OCI-LY7 (cell line): ENCODE measurements around the gene PRSS2.

ENCODE experiments used
- EZH2phosphoT487 ChIP-seq: fragments of 200-600 bp; sonication (generic); IDR thresholded peaks from 2 replicates; pipeline ENCODE4 v1.6.1; 2018; ENCODE audit warnings: low read depth, borderline replicate concordance, mild to moderate bottlenecking, mixed run types, antibody characterized with exemption, low read length, moderate library complexity, mixed read lengths
- TF ChIP-seq, protein P1 (sequence below): fragments of 200-600 bp; sonication (generic); conservative IDR thresholded peaks from 2 replicates; pipeline ENCODE4 v1.5.1; 2014; ENCODE audit warnings: mild to moderate bottlenecking, antibody characterized with exemption, low read length, moderate library complexity, mixed read lengths

DNA sequence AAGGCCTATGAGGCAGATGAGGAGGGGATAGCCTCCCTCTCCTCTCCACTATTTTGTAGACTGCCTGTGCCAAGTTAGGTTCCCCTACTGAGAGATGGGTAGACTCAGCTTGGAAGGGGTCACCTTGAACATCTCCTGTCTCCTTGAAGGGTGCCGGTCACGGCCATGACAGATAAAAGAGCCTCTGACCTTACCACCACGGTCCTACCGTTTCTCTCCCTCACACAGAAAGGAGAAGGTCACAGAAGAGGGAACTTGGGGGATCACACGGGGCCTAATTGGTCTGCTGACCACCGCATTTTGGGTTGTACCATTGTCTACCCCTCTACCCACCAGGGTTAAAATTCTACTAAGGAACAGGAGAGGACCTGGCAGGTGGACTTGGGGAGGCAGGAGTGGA is 17.0 kb downstream of the PRSS2 start:
- TF ChIP-seq, protein P1, sequence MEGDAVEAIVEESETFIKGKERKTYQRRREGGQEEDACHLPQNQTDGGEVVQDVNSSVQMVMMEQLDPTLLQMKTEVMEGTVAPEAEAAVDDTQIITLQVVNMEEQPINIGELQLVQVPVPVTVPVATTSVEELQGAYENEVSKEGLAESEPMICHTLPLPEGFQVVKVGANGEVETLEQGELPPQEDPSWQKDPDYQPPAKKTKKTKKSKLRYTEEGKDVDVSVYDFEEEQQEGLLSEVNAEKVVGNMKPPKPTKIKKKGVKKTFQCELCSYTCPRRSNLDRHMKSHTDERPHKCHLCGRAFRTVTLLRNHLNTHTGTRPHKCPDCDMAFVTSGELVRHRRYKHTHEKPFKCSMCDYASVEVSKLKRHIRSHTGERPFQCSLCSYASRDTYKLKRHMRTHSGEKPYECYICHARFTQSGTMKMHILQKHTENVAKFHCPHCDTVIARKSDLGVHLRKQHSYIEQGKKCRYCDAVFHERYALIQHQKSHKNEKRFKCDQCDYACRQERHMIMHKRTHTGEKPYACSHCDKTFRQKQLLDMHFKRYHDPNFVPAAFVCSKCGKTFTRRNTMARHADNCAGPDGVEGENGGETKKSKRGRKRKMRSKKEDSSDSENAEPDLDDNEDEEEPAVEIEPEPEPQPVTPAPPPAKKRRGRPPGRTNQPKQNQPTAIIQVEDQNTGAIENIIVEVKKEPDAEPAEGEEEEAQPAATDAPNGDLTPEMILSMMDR: no peak
- TF ChIP-seq EZH2phosphoT487: no peak
